ENCODE measurements around the gene CCDC78.

The CCDC78 gene

GRCh38 chr16:723695-724094 is 2.5 kb downstream of the CCDC78 start:
- in situ Hi-C loops (cut with MboI; ENCODE audit: low sequenced_read_pairs, unreplicated experiment): no loop called here
- DNase-seq (ENCODE audit: low spot score): no peak
- TF ChIP-seq, protein P1, sequence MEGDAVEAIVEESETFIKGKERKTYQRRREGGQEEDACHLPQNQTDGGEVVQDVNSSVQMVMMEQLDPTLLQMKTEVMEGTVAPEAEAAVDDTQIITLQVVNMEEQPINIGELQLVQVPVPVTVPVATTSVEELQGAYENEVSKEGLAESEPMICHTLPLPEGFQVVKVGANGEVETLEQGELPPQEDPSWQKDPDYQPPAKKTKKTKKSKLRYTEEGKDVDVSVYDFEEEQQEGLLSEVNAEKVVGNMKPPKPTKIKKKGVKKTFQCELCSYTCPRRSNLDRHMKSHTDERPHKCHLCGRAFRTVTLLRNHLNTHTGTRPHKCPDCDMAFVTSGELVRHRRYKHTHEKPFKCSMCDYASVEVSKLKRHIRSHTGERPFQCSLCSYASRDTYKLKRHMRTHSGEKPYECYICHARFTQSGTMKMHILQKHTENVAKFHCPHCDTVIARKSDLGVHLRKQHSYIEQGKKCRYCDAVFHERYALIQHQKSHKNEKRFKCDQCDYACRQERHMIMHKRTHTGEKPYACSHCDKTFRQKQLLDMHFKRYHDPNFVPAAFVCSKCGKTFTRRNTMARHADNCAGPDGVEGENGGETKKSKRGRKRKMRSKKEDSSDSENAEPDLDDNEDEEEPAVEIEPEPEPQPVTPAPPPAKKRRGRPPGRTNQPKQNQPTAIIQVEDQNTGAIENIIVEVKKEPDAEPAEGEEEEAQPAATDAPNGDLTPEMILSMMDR (IDR thresholded peaks at IDR 0.05; ENCODE audit: borderline replicate concordance, control extremely low read depth, extremely low read depth, insufficient read depth, missing control alignments): no peak

GRCh38 chr16:722835-723633 is 3.2 kb downstream of the CCDC78 start:
- DNase-seq (ENCODE audit: low spot score): no peak
- TF ChIP-seq, protein P1 (IDR thresholded peaks at IDR 0.05; ENCODE audit: borderline replicate concordance, control extremely low read depth, extremely low read depth, insufficient read depth, missing control alignments): no peak
- in situ Hi-C loops (cut with MboI; ENCODE audit: low sequenced_read_pairs, unreplicated experiment): no loop called here

DNA sequence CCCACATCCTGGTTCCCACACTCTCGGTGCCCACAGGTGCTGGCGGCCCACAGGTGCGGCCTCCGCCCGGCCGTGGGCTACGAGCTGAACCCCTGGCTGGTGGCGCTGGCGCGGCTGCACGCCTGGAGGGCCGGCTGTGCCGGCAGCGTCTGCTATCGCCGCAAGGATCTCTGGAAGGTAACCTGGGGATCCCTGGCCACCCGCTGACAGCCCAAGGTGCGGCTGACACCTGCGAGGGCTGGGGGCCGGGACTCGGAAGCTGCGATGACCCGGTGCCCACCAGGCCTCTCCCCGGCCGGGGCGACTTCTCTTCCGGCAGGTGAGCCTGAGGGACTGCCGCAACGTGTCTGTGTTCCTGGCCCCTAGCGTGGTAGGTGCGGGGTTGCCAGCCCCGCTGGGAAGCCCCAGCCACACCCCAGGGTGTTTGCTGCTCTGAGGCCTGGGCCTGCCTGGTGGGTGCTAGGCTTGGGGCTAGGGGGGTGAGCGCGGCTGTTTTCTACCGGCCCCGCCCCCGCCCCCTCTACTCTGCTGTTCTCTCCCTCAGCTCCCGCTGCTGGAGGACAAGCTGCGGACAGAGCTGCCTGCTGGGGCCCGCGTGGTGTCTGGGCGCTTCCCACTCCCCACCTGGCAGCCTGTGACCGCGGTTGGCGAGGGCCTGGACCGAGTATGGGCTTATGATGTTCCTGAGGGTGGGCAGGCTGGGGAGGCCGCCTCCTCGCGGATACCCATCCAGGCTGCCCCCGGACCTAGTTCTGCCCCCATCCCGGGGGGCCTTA is 4.3 kb downstream of the CCDC78 start:
- no peak for DNase-seq (ENCODE audit: low spot score)
- in situ Hi-C loops (cut with MboI; ENCODE audit: low sequenced_read_pairs, unreplicated experiment): no loop called here
- TF ChIP-seq, protein P1 (IDR thresholded peaks at IDR 0.05; ENCODE audit: borderline replicate concordance, control extremely low read depth, extremely low read depth, insufficient read depth, missing control alignments): no peak

DNA sequence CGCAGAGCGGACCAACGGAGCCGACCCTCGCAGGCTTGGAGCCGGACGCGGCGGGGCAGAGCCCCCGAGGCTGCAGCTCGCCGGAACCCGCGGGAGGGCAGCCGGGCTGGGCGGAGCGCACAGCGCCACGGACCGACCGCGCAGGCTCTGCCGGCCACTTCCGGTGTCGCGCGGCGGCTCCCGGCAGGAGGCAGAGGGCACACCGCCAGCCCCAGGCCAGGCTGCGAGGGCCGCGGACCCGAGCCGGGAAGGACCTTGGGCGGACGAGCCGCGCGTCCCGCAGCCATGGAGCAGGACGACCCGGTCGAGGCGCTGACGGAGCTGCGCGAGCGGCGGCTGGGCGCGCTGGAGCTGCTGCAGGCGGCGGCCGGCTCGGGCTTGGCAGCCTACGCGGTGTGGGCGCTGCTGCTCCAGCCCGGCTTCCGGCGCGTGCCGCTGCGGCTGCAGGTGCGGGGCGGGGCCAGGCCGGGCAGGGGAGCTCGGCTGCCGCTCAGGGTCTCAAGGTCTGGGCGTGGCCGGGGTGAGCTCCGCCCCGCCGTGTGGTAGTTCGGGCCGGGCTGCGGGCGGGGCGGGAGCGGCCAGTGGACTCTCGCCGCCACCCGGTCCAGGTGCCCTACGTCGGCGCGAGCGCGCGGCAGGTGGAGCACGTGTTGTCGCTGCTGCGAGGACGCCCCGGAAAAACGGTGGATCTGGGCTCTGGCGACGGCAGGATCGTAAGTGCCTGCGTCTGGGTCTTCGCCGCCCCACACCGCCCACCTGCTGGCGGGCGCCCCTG is 5.1 kb downstream of the CCDC78 start, which contains the start of gene ANTKMT:
Gene ANTKMT (plus strand): TSS at position 157 of the 775 bp plus-strand sequence. CDS start 129 bp downstream, at position 286.
- TF ChIP-seq, protein P1 (IDR thresholded peaks at IDR 0.05; ENCODE audit: borderline replicate concordance, control extremely low read depth, extremely low read depth, insufficient read depth, missing control alignments): no peak
- peak; percentile 93 for DNase-seq (ENCODE audit: low spot score)
- in situ Hi-C loops (cut with MboI; ENCODE audit: low sequenced_read_pairs, unreplicated experiment): no loop called here

DNA sequence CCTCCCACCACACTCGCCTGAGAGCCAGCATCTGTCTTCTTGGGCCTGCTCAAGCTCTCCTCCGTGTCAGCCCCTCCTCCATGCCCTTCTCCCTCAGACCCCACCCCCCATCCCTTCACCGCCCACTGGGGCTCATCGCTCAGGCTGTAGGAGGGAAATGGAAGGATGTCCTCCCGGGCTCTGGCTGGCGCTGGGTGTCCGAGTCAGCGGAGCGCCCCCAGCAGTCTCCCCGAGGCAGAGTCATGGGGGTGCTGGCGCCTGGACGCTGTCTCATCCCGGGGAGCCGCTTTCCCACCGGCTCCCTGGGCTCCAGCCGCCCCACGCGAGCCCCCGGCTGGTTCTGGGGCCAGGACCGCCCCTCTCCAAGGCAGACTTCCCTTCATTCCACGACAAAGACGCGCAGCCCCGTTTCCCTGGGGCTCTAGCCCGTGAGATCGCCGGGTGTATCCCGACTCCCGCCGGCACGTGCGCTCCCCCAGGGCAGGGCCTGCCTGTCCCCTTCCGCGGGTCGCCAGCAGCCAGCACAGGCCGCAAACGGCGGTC is 5.7 kb downstream of the CCDC78 start:
- in situ Hi-C loops (cut with MboI; ENCODE audit: low sequenced_read_pairs, unreplicated experiment): no loop called here
- TF ChIP-seq, protein P1 (IDR thresholded peaks at IDR 0.05; ENCODE audit: borderline replicate concordance, control extremely low read depth, extremely low read depth, insufficient read depth, missing control alignments): peak; percentile 28
- DNase-seq (ENCODE audit: low spot score): peak; percentile 80

Measured in GM13976 (cell line).